HEK293T (cell line): ENCODE data around the gene RNASEH2A.

Experiments
- CTCF ChIA-PET: fragments of 350-600 bp; formaldehyde crosslinking; extraction: SDS; loops from one replicate; lab custom pipeline; 2021; ENCODE audit warnings: antibody characterized with exemption, inconsistent platforms; lab: Yijun Ruan, JAX
- POLR2A ChIA-PET: fragments of 350-600 bp; formaldehyde crosslinking; extraction: SDS; loops from one replicate; lab custom pipeline; 2020; ENCODE audit warnings: antibody characterized with exemption, inconsistent platforms; lab: Yijun Ruan, JAX
- DNase-seq: peaks from one replicate; pipeline ENCODE4 v3.0.0; 2012; ENCODE audit warnings: mixed read lengths; ENCODE audit errors: extremely low spot score
- ARNT ChIP-seq: fragments of 450-650 bp; IDR thresholded peaks from 2 replicates; pipeline ENCODE4 v1.6.1; 2017; ENCODE audit warnings: mild to moderate bottlenecking
- BHLHE40 ChIP-seq: fragments of 450-650 bp; IDR thresholded peaks from 2 replicates; pipeline ENCODE4 v1.6.1; 2016; ENCODE audit warnings: mild to moderate bottlenecking, moderate library complexity, borderline replicate concordance
- CTBP1 ChIP-seq: fragments of 450-650 bp; IDR thresholded peaks from 2 replicates; pipeline ENCODE4 v1.6.1; 2016; ENCODE audit warnings: borderline replicate concordance
- ELF4 ChIP-seq: fragments of 450-650 bp; IDR thresholded peaks from 2 replicates; pipeline ENCODE4 v1.6.1; 2017; ENCODE audit warnings: antibody characterized with exemption
- FOXA1 ChIP-seq: fragments of 450-650 bp; IDR thresholded peaks from 2 replicates; pipeline ENCODE4 v1.6.1; 2016; ENCODE audit warnings: mild to moderate bottlenecking
- FOXK2 ChIP-seq: fragments of 450-650 bp; IDR thresholded peaks from 2 replicates; pipeline ENCODE4 v1.6.1; 2016; ENCODE audit warnings: mild to moderate bottlenecking
- FOXM1 ChIP-seq: fragments of 450-650 bp; IDR thresholded peaks from 2 replicates; pipeline ENCODE4 v1.6.1; 2017; ENCODE audit warnings: mild to moderate bottlenecking, borderline replicate concordance
- HDGF ChIP-seq: fragments of 450-650 bp; IDR thresholded peaks from 2 replicates; pipeline ENCODE4 v1.6.1; 2017; ENCODE audit warnings: antibody characterized with exemption, borderline replicate concordance
- L3MBTL2 ChIP-seq: fragments of 450-650 bp; conservative IDR thresholded peaks from 2 replicates; pipeline ENCODE4 v1.6.1; 2016; ENCODE audit warnings: mild to moderate bottlenecking
- LEF1 ChIP-seq: fragments of 450-650 bp; IDR thresholded peaks from 2 replicates; pipeline ENCODE4 v1.6.1; 2017; ENCODE audit warnings: mild to moderate bottlenecking, borderline replicate concordance
- NFRKB ChIP-seq: fragments of 450-650 bp; IDR thresholded peaks from 2 replicates; pipeline ENCODE4 v1.6.1; 2016; ENCODE audit warnings: mild to moderate bottlenecking, moderate library complexity
- SP1 ChIP-seq: fragments of 450-650 bp; IDR thresholded peaks from 2 replicates; pipeline ENCODE4 v1.6.1; 2017
- SUZ12 ChIP-seq: fragments of 450-650 bp; IDR thresholded peaks from 2 replicates; pipeline ENCODE4 v1.6.1; 2016; ENCODE audit warnings: mild to moderate bottlenecking
- TARDBP ChIP-seq: fragments of 450-650 bp; IDR thresholded peaks from 2 replicates; pipeline ENCODE4 v1.6.1; 2016
- ZNF384 ChIP-seq: fragments of 450-650 bp; IDR thresholded peaks from 2 replicates; pipeline ENCODE4 v1.6.1; 2016
- TF ChIP-seq, protein P1 (sequence below): fragments of 450-650 bp; IDR thresholded peaks from 2 replicates; pipeline ENCODE4 v1.6.1; 2016

RNASEH2A gene

DNA sequence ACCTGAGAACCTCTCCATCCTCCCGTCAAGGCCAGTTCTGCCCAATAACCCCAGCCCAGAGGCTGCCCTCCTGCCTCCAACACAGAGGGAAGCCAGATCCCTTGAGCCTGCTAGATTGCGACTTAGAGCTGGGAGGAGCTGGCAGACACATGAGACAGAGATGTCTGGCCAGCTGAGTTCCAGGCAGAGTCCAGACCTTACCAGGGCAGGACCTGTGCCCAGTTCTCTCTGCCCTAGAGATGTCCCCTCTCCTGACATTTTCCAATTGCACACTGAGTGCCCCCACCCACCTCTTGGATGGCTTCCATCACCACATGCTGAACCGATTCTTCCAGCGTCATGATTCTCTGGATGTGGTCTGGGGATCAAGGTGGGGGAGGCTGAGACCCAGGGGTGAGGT lies 34.1 kb upstream of the RNASEH2A start:
- ChIA-PET POLR2A (interaction anchor here (1.1 kb wide), 1 partner anchor 37 kb away, joined by 4 read pairs; no protein-coding TSS in a partner anchor), CTCF (interaction anchor here (0.6 to 1.6 kb wide), 3 partner anchors 15 to 1317 kb away, joined by 3 to 5 read pairs (median 4); no protein-coding TSS in a partner anchor)
- TF ChIP-seq BHLHE40 (no peak), SUZ12 (no peak), HDGF (no peak), NFRKB (no peak), LEF1 (no peak), SP1 (no peak), ELF4 (no peak), FOXA1 (no peak), FOXK2 (no peak), ZNF384 (no peak), CTBP1 (no peak), L3MBTL2 (no peak), FOXM1 (no peak), TARDBP (no peak), ARNT (no peak)
- TF ChIP-seq, protein P1, sequence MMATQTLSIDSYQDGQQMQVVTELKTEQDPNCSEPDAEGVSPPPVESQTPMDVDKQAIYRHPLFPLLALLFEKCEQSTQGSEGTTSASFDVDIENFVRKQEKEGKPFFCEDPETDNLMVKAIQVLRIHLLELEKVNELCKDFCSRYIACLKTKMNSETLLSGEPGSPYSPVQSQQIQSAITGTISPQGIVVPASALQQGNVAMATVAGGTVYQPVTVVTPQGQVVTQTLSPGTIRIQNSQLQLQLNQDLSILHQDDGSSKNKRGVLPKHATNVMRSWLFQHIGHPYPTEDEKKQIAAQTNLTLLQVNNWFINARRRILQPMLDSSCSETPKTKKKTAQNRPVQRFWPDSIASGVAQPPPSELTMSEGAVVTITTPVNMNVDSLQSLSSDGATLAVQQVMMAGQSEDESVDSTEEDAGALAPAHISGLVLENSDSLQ, result no peak
- no peak for DNase-seq

DNA sequence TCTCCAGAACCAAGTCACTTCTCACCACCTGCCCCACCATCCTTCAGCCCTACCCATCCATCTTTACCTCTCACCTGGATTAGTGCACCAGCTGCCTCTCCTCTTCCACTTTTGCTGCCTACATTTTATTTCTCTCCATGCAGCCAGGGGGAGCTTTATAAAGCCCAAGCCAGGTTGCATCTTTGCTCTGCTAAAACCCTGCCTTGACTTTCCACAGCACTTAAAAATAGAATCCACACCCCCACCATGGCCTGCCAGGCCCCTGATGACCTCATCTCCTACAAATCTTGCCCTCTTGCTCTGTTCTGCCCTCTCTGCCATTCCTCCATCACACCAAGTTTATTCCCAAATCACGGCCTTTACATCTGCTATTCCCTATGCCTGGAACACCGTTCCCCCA lies 32.8 kb upstream of the RNASEH2A start:
- TF ChIP-seq ARNT, result no peak
- no peak for TF ChIP-seq NFRKB
- TF ChIP-seq, protein P1, result no peak
- TF ChIP-seq ELF4, result no peak
- no peak for TF ChIP-seq BHLHE40
- ChIA-PET POLR2A (interaction anchor here (0.9 to 1.2 kb wide), 3 partner anchors 33 to 118 kb away, joined by 3 to 6 read pairs (median 4); partner anchors contain the start of genes GCDH and RNASEH2A), CTCF (interaction anchor here (0.8 to 1.6 kb wide), 4 partner anchors 13 to 23 kb away, joined by 4 to 7 read pairs (median 6); no protein-coding TSS in a partner anchor)
- DNase-seq, result no peak

DNA sequence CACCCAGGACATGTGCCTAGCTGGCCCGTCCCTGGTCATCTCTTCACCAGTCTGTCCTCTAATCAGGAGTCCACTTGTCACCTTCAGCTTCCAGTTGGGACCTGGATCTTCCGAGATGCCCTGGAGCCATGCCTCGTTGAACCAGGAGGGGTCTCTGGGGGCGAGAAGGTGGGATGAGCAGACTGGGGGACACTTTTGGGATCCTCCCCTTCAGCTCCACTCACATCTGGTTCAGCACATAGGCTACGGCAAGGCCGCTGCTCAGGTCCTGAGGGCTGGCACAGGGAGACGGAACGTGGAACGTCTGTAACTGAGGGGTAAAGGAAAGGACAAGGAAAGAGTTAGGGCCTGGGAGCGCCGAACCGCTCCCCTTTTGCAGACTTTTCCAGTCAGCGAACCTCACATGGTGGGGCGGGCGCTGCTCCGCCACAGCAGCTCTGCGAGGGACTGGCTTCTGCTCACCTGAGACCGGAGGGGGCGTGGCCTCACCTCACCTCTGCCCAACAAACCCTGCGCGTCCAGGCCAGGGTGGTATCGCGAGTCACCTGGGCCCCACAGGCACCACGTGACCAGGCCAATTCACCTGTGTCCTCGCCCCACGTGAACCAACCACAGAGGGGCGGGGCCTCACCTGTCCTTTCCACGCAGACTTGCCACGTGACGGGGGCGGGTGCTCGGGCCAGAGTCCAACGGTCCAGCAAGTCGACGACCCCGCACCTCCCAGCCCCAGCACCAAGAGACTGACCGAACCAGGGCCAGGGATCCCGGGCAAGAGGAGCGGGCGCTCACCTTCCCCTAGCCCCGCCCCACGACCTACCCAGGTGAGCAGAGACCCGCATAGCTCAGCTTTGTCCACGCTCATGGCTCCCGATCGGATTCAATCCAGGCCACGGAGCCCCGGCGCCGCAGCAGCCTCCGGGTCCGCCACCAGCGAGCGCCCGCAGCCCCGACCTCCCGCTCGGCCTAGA lies 31.5 kb upstream of the RNASEH2A start, which contains the start of gene HOOK2:
HOOK2 (minus strand) TSS at position 965 of the 968 bp plus-strand sequence; CDS start at position 862, 103 bp downstream.
- DNase-seq, result no peak
- POLR2A ChIA-PET, result no interaction called here
- TF ChIP-seq SP1 (no peak), L3MBTL2 (peak; percentile 12; the same call in 1 of the 2 replicates), HDGF (no peak)
- CTCF ChIA-PET, result no interaction called here

DNA sequence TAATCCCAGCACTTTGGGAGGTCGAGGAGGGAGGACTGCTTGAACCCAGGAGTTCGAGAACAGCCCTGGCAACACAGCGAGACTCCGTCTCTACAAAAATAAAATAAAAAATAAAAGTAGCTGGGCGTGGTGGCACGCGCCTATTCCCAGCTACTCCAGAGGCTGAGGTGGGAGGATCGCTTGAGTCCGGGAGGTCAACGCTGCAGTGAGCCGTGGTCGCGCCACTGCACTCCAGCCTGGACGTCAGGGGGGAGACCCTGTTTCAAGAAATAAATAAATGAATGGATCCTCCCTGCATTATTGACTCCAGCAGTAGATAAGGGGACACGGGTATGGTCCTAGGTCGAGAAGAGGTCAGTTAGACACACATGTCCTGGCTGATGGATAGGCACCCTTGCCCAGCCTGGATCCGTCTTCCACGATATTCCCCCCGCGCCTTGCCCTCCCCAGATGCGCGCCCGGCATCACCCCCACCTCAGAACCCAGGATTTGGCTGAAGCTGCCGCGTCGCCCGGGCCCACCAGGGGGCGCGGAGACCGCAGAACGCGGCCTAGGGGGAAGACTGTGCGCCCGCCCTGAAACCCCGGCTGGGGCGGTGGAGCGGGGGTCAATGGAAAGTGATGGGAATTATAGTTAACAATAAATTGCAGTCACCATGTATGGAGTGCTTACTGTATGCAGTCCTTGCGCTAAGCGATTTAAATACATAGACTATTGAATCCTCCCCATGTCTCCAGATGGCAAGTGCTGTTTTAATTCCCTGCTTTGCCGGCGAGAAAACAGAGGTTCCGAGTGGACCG lies 29.0 kb upstream of the RNASEH2A start:
- peak; percentile 76 for DNase-seq
- ChIA-PET POLR2A (interaction anchor here (0.6 to 3.7 kb wide), 11 partner anchors 10 to 114 kb away, joined by 3 to 55 read pairs (median 5); partner anchors contain the start of genes GCDH and JUNB), CTCF (interaction anchor here (0.6 to 3.3 kb wide), 14 partner anchors 11 to 1347 kb away, joined by 3 to 19 read pairs (median 5); partner anchors contain the start of genes JUNB, PRDX2 and THSD8)
- TF ChIP-seq ELF4 (no peak), FOXA1 (no peak), BHLHE40 (no peak), SP1 (no peak), CTBP1 (no peak), L3MBTL2 (no peak), FOXK2 (no peak), FOXM1 (no peak; the same call in 1 of the 2 replicates), HDGF (no peak), SUZ12 (no peak), LEF1 (no peak), NFRKB (no peak), ZNF384 (no peak)
- TF ChIP-seq, protein P1, result no peak

DNA sequence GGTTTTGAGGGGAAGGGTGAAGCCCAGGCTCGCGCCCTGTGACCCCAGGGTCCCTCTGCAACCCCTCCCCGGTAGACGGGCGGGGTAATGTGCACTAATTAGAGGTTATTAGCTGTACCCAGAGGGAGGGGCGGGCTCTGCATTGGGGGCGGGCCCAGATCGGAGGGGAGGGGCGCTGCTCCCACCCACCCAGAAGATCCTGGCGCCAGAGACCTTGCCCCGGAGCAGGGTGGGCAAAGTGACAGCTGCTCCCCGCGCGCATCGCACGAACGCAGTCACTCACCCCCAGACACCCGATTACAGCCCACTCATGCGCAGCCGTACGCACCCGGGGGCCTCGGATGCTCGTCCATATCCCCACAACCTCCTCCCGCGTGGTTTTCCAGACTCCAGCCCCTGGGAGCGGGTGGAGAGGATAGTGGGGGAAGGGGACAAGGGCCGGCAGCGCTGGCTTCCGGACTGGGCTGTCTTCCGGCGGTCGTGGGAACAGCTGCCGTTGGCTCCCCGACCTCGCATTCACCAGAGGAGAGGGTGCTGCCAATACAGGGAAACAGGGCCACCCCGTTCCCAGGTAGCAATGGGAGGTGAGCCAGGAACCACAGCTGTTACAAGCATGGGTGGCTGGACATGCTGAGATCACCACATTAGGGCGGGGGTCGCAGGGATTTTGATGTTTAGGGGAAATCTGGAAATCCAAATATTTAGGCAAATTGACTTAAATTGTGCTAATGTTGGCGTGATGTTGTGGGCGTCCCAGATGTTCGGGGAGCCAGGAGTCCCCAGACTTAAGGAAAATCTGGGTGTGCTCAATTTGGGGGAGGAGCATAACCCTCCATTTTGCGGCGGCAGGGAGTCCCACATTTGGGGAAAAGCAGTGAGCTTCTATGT lies 28.1 kb upstream of the RNASEH2A start:
- DNase-seq, result no peak
- ChIA-PET POLR2A (interaction anchor here (0.6 to 3.7 kb wide), 10 partner anchors 11 to 113 kb away, joined by 3 to 55 read pairs (median 4); partner anchors contain the start of genes GCDH, JUNB and RNASEH2A), CTCF (interaction anchor here (0.6 to 3.3 kb wide), 13 partner anchors 9 to 1269 kb away, joined by 3 to 19 read pairs (median 5); partner anchors contain the start of genes JUNB, PRDX2 and THSD8)
- TF ChIP-seq FOXA1 (no peak), FOXM1 (no peak), ARNT (no peak), NFRKB (no peak), L3MBTL2 (no peak)
